Activated CD8-positive, alpha-beta memory T cell treated with anti-CD3 and anti-CD28 coated beads, Interleukin-2, amount 50 U/mL, for 4 hours (primary cell): Measurements from ENCODE around the gene CBX4.
"Not testable (repeated sequence)": the region's sequence is repeated elsewhere in the genome, so short reads cannot be mapped to it uniquely, and the experiment has no call there.

ENCODE experiments used
- DNase-seq: peaks from one replicate; pipeline ENCODE4 v3.0.0-alpha.2; 2020

The CBX4 gene

DNA sequence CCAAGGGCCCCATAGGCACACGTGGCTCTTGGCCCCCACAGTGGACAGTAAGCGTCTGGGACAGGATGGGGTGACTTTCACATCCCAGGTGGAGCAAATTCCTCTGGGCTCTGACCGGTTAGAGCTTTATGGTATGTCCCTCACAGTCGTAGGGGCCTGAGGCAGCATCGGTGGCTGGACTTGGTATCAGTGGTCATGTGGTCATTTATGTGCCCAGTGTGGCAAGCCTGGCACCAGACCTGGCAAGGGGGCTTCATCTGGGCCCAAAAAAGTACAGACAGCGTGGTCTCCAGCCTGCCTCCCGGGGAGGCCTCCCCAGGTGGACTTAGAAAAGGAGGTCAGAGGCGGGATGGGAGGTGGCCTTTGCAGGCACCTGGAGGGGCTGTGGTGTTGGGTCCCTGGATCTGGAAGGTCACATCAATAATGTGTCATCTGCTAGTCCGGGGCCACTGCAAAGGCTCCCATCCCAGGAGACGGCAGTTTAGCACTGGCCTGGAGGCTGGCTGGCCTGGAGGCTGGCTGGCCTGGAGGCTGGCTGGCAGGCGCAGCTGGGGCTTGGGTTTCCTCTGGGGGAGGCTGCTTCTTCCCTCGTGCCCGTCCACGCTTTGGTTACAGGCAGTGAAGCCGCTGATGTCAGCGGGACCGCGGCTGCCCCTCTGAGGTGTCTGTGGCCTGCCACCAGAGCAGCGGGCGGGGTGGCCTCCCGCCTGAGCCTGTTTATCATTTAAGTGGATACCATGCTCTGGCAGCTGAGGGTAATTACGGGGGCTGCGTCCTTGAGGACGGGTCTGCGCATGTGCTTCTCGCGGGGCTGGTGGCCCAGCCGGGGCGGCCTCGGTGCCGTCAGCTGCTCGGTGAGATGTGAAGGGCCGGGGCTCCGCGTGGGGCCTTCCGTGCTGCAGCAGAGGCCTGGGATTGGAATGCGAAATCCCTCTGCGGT, 20.7 kb upstream of the CBX4 start:
- DNase-seq: no peak

DNA sequence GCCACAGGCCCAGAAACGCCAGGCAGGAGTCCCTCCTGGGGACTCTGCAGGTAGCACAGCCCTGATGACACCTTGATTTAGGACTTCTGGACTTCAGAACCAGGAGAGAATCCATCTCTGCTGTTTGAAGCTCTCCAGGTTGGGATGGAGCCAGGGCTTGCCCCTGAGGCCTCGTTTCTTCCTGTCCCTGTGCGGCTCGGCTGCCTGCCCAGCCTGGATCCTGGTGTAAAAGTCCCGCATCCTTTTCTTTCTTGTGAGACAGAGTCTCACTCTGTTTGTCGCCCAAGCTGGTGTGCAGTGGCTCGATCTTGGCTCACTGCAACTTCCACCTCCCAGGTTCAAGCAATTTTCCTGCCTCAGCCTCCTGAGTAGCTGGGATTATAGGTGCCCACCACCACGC, 17.9 kb upstream of the CBX4 start:
- DNase-seq: no peak

DNA sequence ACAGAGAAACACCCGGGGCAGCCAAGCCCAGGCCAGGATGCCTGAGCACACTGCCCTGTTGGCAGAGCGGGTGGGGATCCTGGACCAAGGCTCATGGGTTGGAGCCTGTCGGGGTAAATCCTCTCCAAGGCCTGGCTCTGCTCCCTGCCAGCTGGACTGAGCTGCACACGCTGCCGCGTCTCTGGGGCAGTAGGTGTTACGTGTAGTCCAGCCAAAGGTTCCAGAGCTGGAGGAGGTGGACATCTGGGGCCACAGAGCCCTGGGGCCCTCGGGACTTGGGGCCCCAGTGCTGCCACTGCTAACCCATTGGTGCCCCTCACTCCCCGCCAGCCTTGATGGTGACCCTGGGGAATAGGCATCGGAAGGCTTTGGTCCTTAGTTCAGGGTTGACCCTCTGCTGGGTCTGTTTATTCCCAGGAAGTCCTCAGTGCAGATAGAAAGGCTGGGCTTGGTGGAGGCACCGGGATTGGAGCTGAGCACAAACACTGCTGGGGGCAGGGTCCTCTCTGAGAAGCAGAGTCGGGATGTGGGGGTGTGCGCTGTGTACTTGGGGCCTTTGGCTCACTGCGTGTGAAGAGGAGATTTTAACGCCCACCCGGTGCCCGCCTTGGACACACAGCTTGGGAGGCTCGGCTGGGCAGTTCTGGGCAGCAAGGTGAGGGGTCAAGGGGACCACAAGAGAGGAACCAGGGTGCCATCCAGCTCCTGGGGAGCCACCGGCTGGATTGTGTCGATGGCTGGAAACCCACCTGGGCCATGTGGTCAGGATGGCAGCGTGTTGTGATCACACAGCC, 16.3 kb upstream of the CBX4 start:
- DNase-seq: no peak

DNA sequence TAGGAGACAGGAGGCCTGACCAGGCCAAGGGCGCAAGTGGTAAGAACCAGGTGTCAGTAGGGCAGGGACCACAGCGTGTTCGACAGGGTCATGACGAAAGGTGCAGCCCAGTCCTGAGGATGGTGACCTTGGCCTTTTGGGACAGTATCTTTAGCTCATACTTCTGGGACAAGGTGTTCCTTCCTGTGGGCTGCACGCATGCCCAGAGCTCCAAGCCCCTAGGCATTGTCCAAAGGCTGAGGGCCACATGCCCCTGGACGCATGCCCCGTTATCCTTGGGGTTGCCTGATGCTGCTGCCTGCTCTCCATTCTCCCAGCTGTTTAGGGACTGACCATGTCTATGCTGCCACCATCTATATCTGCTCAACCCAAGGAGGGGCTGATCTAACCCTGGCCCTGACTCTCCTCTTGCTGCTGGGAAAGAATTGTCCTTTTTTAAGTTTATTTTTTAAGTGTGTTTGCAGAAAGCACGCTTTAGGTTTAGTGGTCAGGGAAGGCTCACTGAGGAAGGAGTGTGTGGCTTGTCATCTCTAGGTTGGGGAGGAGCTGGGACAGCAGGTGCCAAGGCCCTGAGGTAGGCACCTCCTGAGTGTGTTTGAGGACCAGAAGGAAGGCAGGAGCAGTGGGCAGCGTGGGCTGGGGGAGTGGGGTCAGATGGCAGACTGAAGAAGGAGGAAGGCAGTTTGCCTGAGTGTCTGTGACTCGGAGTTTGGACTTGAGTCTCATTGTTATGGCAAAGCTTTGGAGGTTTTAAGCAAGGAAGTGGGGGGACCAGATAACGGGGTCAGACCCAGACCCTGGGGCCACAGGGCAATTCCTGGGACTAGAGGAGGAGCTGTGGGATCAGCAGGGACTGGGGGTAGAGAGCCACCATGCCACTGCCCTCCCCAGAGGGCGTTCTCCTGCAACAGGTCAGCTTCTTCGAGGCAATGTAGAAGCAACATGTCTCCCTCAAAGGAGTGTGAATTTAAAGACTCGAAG, 15.1 kb upstream of the CBX4 start:
- no peak for DNase-seq

- DNase-seq: not testable (repeated sequence)
Observed at GRCh38 chr17:79853168-79853567, 13.9 kb upstream of the CBX4 start.

DNA sequence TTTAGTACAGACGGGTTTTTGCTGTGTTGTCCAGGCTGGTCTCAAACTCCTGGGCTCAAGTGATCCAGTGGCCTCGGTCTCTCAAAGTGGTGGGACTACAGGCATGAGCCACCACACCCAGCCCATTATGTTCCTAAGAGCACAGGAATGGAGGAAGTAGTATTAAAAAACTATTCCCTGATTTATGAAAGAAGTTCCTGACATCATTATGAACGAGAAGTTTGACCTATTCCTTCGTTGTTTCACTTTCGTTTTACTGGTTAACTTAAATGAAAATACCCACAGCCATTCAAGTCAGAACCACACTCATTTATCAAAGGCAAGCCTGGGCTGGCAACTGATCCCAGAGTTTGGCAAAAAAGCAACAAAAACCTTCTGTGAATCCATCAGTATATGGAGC, 13.5 kb upstream of the CBX4 start:
- DNase-seq: no peak

GRCh38 chr17:79851461-79851817, 12.2 kb upstream of the CBX4 start:
- no peak for DNase-seq

GRCh38 chr17:79850571-79851460, 11.6 kb upstream of the CBX4 start:
- DNase-seq: no peak

- DNase-seq: no peak
Observed at GRCh38 chr17:79849953-79850352, 10.7 kb upstream of the CBX4 start.

DNA sequence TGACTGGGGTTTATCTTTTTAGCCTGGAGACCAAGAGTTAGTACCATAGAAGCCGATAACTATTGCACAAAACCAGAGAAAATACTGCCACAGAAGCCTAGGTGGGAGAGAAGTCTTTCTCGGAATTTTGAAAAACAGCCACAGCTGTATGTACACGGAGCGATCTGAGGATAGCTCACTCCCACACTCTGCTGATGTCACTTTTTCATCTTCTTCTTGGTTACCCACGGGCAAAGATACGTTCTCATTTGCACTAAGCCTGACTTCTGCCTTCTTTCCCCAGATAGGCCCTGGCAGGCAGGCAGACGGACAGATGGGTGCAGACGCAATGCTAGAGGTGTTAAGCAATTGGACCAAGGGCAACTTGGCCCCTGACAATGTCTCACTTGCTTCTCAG, 9.1 kb upstream of the CBX4 start:
- DNase-seq: no peak

DNA sequence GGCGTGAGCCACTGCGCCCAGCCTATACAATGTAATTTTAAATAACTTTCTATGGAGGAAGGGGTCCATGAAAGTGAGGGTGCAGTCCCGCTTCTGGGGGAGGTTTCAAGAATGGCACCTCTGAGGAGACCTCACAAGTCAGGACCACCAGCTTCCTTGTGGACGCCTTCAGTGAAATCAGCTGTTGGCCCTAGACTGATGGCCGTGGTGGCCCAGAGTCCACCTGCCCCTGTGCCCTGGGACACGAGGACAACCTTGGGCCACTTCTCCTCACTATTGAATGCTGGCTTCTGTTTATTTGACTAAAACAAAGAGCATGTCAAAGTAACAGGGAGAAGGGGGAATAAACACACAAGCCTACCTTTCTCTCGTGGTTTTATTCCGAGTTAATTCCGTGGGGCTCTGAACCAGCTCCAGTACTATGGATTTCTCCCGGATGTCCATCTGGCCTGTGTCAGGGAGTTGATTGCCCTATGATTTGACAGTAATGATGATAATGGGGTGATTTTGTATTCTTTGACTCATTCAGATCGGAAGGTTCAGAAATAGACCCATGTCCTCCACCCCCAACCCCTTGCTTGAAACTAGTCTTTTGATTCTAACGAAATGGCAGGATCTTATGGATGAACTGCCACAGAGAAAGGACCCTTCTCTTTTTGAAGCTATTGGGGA, 8.6 kb upstream of the CBX4 start:
- DNase-seq: no peak

- no peak for DNase-seq
Observed at GRCh38 chr17:79845601-79845949, 6.3 kb upstream of the CBX4 start.

- DNase-seq: peak; percentile 50
Observed at GRCh38 chr17:79844869-79845600, 5.8 kb upstream of the CBX4 start.

- DNase-seq: no peak
Observed at GRCh38 chr17:79843816-79844800, 4.9 kb upstream of the CBX4 start.

DNA sequence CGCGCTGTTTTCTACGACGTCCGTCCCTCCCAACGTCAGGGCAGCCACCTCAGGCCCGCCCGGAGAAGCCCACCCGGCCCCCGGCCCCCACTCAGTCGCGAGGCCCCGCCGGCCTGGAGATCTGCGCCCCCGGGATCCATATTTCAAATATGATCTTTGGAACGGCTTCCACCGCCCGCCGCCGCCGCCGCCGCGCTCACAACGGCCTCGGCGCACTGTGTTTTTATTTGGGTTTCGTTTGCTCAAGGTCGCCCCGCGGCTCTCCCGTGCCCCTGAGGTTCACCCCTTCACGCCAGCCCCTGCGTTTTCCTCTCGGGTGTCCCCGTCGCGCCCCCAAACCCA, 4.2 kb upstream of the CBX4 start:
- peak; percentile 28 for DNase-seq

DNA sequence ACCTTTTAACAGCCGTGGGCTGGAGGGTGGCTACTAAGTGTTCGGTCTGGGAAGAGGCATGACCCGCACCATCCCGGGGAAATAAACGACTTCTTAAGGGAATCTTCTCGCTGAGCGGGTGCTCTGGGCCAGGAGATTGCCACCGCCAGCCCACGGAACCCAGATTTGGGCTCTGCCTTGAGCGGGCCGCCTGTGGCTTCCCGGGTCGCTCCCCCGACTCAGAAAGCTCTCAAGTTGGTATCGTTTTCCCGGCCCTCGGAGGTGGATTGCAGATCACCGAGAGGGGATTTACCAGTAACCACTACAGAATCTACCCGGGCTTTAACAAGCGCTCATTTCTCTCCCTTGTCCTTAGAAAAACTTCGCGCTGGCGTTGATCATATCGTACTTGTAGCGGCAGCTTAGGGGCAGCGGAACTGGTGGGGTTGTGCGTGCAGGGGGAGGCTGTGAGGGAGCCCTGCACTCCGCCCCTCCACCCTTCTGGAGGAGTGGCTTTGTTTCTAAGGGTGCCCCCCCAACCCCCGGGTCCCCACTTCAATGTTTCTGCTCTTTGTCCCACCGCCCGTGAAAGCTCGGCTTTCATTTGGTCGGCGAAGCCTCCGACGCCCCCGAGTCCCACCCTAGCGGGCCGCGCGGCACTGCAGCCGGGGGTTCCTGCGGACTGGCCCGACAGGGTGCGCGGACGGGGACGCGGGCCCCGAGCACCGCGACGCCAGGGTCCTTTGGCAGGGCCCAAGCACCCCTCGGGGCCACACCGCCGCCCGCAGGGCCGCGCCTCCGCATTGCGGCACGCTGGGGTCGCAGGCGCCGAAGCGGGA, 3.6 kb upstream of the CBX4 start:
- DNase-seq: peak; percentile 29

- no peak for DNase-seq
Observed at GRCh38 chr17:79842136-79842655, 3.0 kb upstream of the CBX4 start.
